ENCODE data around the gene MYLK4.

Gene MYLK4

GRCh38 chr6:2755456-2755855 lies 4.7 kb upstream of the MYLK4 start:
- DNase-seq (ENCODE audit: low spot score): no peak

GRCh38 chr6:2754911-2755310 lies 4.2 kb upstream of the MYLK4 start:
- DNase-seq (ENCODE audit: low spot score): no peak

DNA sequence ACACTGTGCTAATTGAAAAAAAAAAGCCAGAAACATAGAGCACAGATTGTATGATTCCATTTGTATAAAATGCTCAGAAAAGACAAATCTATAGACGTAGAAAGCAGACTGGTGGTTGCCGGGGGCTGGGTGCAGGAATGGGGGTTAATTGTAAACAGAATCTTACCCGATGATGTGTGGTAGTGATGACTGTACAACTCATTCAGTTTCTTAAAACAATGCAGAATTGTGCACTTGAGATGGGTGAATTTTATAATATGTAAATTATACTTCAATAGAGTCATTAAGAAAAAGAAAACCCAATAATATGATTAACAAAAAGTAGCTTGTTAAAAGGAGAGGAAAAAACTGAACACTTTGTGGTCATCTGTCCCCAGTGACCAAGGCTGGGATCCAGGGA lies 3.7 kb upstream of the MYLK4 start:
- DNase-seq (ENCODE audit: low spot score): no peak

- DNase-seq (ENCODE audit: low spot score): no peak
These were observed 3.0 kb upstream of the MYLK4 start for GRCh38 chr6:2753743-2754142.

- no peak for DNase-seq (ENCODE audit: low spot score)
These were observed 2.4 kb upstream of the MYLK4 start for GRCh38 chr6:2753110-2753489.

DNA sequence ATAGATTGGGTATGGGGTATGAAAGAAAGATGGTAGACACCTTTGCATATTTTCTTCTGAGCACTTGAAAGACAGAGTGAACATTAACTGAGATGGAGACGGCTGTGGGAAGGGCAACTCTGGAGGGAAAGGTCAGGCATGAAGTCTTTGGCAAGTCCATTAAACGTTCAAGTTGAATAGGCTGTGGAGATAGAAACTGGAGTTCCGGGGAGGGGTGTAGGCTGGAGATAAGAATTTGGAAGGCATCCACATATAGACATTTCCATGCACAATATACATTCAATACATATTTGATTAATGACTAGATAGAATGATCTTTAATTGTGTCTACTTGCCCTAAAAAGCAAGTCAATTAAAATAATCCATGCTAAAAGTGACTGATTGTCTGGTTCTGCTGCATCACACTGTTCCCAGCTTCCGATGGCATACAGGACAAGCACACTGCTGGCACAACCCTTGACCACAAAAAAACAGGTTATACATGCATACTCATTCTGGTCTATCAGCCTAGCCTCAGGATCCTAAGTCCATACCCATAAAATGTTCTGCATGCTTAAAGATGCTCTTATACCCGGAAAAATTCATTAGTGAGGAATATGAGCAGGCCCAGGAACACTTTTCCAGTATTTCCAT lies 1.9 kb upstream of the MYLK4 start:
- DNase-seq (ENCODE audit: low spot score): no peak

GRCh38 chr6:2751871-2752270 lies 1.1 kb upstream of the MYLK4 start:
- DNase-seq (ENCODE audit: low spot score): no peak

DNA sequence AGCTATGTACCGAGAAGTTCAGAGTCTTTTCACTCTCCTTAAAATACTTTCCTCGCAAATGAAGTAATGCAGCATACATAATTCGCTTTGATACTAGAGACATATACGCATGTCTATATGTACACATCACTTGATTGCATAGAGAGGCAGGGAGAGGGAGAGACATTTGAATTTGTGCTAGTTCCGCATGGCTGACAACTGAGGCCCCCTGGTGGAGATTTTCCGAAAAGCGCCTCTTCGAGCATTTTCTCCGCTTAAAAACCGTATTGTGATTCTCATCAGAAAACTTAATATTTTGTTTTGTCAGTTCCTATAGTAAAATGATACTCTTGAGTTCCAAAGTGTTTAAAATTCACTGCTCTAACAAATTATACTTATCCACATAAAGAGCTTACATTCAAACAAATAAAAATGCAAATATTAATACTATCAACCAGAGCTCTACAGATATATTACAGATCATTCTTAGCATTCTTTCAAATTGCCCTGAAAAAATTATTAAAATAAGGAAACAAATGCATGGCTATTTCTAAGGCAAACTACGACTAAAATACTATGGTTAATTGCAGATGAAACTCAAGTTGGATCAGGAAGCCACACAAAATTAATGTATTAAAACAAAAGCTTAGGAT lies 637 bp downstream of the MYLK4 start:
- peak; percentile 71 for DNase-seq (ENCODE audit: low spot score)

DNA sequence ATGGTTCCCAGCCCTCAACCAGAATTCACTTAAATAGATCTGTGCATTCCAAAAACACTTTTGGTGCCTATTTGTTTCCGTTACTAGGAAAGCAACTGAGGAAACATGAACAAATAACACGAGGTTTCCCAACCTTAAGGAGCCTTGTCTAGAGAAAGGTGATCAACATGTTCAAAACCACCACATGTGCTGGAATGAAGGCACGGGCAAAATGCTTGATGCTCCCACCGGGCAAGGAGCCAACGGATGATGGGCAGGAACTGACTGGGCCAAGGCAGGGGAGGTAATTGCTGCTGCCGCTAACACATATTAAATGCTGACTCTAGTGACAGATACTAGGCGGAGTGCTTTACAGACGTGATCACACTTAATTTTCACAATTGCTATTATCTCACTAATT lies 2.5 kb downstream of the MYLK4 start:
- DNase-seq (ENCODE audit: low spot score): no peak

DNA sequence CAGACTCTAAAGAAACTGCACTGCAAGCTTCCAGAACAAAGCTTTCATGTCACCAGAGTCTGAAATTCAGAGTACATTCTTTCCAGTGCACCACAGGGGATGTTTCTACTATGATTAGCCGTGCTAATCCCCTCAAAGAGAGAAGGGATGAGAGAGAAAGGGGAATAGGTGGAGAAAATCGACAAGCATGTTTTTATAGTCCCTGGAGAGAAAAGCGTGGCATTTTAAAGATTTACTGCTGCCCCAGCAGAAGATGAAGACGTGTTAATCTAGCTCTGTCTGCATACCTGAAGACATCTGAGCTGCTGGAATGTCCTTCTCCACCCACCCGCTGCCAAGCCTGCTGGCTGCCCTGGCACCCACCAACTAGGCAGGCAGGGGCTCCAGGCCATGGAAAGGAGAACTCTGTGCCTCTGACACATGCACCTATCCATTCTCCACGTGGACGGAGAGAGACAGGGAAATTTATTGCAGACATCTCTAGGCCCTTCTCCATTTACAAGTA lies 4.1 kb downstream of the MYLK4 start:
- no peak for DNase-seq (ENCODE audit: low spot score)

- no peak for DNase-seq (ENCODE audit: low spot score)
These were observed 5.5 kb downstream of the MYLK4 start for GRCh38 chr6:2745246-2745645.

DNA sequence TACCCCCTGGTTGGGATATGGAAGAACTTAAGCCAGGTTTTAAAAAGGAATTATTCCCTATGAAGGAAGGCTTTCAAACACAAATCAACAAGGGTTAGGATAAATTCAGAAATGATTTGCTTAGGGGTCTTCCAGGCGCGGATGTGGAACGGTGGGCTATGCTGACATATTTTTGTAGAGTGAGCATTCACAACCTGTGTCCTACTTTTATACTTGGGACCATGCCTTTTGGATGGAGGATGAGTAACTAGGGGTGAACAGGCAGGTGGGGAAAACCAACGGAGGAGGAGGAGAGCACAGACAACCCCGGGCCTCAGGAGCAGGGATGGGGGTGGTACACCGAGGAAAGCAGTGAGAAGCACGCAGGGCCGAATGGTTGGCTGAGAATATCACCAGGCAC lies 5.9 kb downstream of the MYLK4 start:
- DNase-seq (ENCODE audit: low spot score): no peak

DNA sequence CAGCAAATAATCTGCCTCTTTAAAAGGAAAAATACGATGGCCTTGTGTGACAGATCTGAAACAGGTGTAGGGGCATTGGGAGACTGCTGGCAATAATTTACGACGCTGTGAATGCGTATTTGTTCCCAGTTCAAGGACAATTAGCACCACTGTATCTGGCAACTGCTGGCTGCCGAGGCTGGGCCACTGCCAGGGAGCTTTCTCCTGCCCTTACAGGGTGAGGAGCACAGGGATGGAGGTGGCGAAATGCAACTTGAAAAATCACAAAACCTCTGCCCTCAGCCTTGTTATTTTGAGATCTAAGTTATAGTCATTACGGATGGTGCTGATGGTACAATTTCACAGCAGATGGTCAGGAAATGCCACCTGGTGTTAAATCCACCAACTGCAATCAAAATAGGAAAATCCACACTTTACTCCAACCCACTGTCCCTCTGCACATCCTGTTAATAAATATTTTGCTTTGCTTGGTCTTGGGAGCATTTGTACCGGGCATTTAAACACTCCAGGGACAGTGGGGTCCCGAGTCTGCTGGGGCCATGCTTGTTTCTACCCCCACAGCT lies 6.4 kb downstream of the MYLK4 start:
- no peak for DNase-seq (ENCODE audit: low spot score)

- no peak for DNase-seq (ENCODE audit: low spot score)
These were observed 7.2 kb downstream of the MYLK4 start for GRCh38 chr6:2743280-2744208.

DNA sequence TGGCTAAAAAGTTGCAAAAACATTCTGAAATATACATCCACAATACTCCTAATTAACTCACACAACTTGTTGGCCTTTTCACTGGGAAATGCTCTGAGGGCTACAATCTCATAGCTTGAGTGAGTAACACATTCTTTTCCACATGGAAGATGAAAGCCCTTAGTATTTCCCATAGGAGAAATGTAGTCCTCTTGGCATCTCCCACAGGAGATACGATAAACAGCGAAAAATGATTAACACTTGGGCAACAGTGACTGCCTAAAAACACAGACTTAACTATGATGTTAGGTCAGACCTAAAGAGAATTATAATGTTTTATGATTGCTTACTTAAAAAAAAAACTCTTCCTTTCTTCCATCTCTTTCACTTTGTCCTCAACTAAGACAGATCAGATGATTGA lies 9.0 kb downstream of the MYLK4 start:
- no peak for DNase-seq (ENCODE audit: low spot score)

GRCh38 chr6:2740581-2740980 lies 10.1 kb downstream of the MYLK4 start:
- no peak for DNase-seq (ENCODE audit: low spot score)

DNA sequence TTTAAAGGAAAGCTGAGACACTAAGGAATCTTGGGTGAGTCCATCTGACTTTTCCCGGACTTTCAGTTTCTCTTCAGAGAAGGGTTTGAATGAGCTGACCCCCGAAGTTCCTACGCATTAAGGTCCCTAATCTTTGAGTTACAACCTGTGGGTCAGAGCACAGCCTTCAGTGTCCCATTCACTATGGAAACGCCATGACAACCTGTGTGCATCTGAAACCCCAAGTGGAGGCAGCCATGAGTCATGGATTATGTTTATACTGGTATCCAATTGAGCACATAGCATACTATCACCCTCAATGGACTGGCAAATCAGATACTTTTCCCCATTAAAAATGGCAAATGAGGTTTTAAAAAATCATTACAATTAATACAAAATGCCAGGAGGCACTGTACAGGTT lies 11.4 kb downstream of the MYLK4 start:
- peak; percentile 27 for DNase-seq (ENCODE audit: low spot score)

DNA sequence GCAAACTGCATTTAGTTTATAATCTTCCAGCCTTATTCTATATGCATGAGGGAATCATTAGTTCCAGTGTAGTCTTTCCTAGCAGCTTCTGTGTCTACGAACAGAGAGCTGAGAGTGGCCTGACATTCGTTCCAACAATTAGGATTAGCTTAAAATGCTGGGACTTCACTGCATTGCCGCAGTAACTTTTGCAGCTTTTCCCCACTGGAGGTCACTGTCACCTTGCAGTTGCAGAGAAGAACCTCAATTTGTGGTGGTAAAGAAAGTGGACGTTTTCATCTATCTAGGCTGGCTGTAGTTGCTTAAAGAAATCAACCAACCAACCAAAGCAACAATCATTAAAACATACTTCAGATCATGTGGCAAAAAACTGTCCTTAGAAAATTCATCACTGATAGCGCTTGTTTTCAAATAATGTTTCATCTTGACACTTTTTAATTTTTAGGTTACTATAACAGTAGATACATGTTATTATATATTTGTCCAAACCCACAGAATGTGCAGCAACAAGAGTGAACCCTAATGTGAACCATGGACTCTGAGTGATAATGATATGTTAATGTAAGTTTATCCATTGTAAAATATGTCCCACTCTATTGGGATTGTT lies 12.2 kb downstream of the MYLK4 start:
- DNase-seq (ENCODE audit: low spot score): peak; percentile 67

DNA sequence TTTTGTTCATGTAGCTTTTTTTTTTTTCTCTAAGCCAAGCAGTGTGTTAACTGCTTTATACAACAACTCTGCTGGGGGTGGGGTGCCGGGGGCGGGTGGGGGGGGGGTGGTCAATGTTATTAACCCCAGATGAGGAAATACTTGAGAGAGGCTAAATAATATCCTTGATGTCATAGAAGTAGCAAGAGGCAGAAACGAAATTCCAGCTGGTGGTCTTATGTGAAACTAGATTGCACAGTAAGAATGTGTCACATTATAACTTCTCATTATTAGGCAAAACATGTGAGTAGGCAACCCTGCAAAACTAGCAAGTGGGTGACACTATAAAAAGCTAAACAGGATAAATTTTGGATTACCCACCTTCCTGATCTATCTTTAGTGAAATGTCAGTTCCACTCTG lies 12.8 kb downstream of the MYLK4 start:
- no peak for DNase-seq (ENCODE audit: low spot score)

- DNase-seq (ENCODE audit: low spot score): no peak
These were observed 16.1 kb downstream of the MYLK4 start for GRCh38 chr6:2734488-2735166.

- no peak for DNase-seq (ENCODE audit: low spot score)
These were observed 16.8 kb downstream of the MYLK4 start for GRCh38 chr6:2733736-2734480.
